ENCODE measurements around the gene SS18.

Gene SS18

GRCh38 chr18:26089293-26090129, 902 bp downstream of the SS18 start:
- H3K4me3 ChIP-seq (ENCODE audit: low read length) = peak overlapping the region; percentile 82
- TF ChIP-seq, protein P1, sequence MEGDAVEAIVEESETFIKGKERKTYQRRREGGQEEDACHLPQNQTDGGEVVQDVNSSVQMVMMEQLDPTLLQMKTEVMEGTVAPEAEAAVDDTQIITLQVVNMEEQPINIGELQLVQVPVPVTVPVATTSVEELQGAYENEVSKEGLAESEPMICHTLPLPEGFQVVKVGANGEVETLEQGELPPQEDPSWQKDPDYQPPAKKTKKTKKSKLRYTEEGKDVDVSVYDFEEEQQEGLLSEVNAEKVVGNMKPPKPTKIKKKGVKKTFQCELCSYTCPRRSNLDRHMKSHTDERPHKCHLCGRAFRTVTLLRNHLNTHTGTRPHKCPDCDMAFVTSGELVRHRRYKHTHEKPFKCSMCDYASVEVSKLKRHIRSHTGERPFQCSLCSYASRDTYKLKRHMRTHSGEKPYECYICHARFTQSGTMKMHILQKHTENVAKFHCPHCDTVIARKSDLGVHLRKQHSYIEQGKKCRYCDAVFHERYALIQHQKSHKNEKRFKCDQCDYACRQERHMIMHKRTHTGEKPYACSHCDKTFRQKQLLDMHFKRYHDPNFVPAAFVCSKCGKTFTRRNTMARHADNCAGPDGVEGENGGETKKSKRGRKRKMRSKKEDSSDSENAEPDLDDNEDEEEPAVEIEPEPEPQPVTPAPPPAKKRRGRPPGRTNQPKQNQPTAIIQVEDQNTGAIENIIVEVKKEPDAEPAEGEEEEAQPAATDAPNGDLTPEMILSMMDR (IDR thresholded peaks at IDR 0.05; ENCODE audit: insufficient read depth, low read depth, low read length, missing control alignments) = no peak
- DNase-seq (ENCODE audit: low read depth) = peak; percentile 51

- H3K4me3 ChIP-seq (ENCODE audit: low read length) = peak overlapping the region; percentile 82
- TF ChIP-seq, protein P1 (IDR thresholded peaks at IDR 0.05; ENCODE audit: insufficient read depth, low read depth, low read length, missing control alignments) = no peak
- peak; percentile 19 for DNase-seq (ENCODE audit: low read depth)
Measured at GRCh38 chr18:26088487-26088886, 1.9 kb downstream of the SS18 start.

GRCh38 chr18:26086959-26087358, 3.5 kb downstream of the SS18 start:
- no peak overlapping the region for H3K4me3 ChIP-seq (ENCODE audit: low read length)
- TF ChIP-seq, protein P1 (IDR thresholded peaks at IDR 0.05; ENCODE audit: insufficient read depth, low read depth, low read length, missing control alignments) = no peak
- DNase-seq (ENCODE audit: low read depth) = no peak

GRCh38 chr18:26085056-26085455, 5.4 kb downstream of the SS18 start:
- TF ChIP-seq, protein P1 (IDR thresholded peaks at IDR 0.05; ENCODE audit: insufficient read depth, low read depth, low read length, missing control alignments) = no peak
- no peak overlapping the region for H3K4me3 ChIP-seq (ENCODE audit: low read length)
- no peak for DNase-seq (ENCODE audit: low read depth)

GRCh38 chr18:26083099-26083498, 7.3 kb downstream of the SS18 start:
- peak; percentile 35 for DNase-seq (ENCODE audit: low read depth)
- H3K4me3 ChIP-seq (ENCODE audit: low read length) = no peak overlapping the region
- TF ChIP-seq, protein P1 (IDR thresholded peaks at IDR 0.05; ENCODE audit: insufficient read depth, low read depth, low read length, missing control alignments) = no peak

- no peak overlapping the region for H3K4me3 ChIP-seq (ENCODE audit: low read length)
- peak; percentile 55 for DNase-seq (ENCODE audit: low read depth)
- TF ChIP-seq, protein P1 (IDR thresholded peaks at IDR 0.05; ENCODE audit: insufficient read depth, low read depth, low read length, missing control alignments) = no peak
Measured at GRCh38 chr18:26082475-26082874, 7.9 kb downstream of the SS18 start.

- TF ChIP-seq, protein P1 (IDR thresholded peaks at IDR 0.05; ENCODE audit: insufficient read depth, low read depth, low read length, missing control alignments) = no peak
- DNase-seq (ENCODE audit: low read depth) = no peak
- no peak overlapping the region for H3K4me3 ChIP-seq (ENCODE audit: low read length)
Measured at GRCh38 chr18:26074246-26074645, 16.2 kb downstream of the SS18 start.
